IMR-90 (cell line): ENCODE results near the gene FBXW11. TPM values are rescaled to one million over a fixed set of nuclear protein-coding genes. Genes with fewer than 3 reads are reported as not detected.

Experiments
- ATAC-seq: fragments of 200-7000 bp; cut with Tn5 transposase; 2 replicates; pipeline ENCODE4 v1.9.1; 2020; ENCODE audit warnings: low read depth, mild to moderate bottlenecking, moderate library complexity
- BruUV-seq: library from RNA; stranded (reverse); fragments of 400-500 nt; replicated peaks from 2 replicates; lab custom pipeline; 2021; lab: Mats Ljungman, UMichigan
- CTCF ChIA-PET: fragments of 300-600 bp; formaldehyde crosslinking; extraction: SDS; loops from one replicate; lab custom pipeline; 2021; ENCODE audit warnings: antibody characterized with exemption; lab: Yijun Ruan, JAX
- POLR2A ChIA-PET: fragments of 300-600 bp; sonication (Branson Sonifier 250); formaldehyde crosslinking; loops from one replicate; lab custom pipeline; 2022; ENCODE audit warnings: antibody characterized with exemption; ENCODE audit not compliant: unreplicated experiment; lab: Charles Lee
- DNase-seq: peaks from one replicate; pipeline ENCODE4 v3.0.0; 2013
- H2AFZ ChIP-seq: replicated peaks from 2 replicates; pipeline ENCODE3; 2013; ENCODE audit warnings: low read length, mild to moderate bottlenecking; ENCODE audit not compliant: poor library complexity
- H2AK5ac ChIP-seq: 2 replicates; pipeline ENCODE4 v1.6.1; 2013; ENCODE audit warnings: low read depth, low read length, inconsistent platforms
- H2AK9ac ChIP-seq: replicated peaks from 2 replicates; pipeline ENCODE3; 2013; ENCODE audit warnings: mild to moderate bottlenecking, low read depth, low read length, moderate library complexity; ENCODE audit not compliant: poor library complexity
- H2BK120ac ChIP-seq: 2 replicates; pipeline ENCODE4 v1.6.1; 2013; ENCODE audit warnings: low read depth, low read length, inconsistent platforms
- H2BK15ac ChIP-seq: 3 replicates; pipeline ENCODE4 v1.6.1; 2013; ENCODE audit warnings: low read depth, low read length, inconsistent platforms
- H2BK20ac ChIP-seq: 2 replicates; pipeline ENCODE4 v1.6.1; 2013; ENCODE audit warnings: low read depth, mild to moderate bottlenecking, inconsistent platforms, low read length, moderate library complexity
- H2BK5ac ChIP-seq: 2 replicates; pipeline ENCODE4 v1.6.1; 2013; ENCODE audit warnings: mild to moderate bottlenecking, low read depth, low read length, inconsistent platforms; ENCODE audit not compliant: poor library complexity, severe bottlenecking
- H3K14ac ChIP-seq: replicated peaks from 2 replicates; pipeline ENCODE4 v1.6.1; 2013; ENCODE audit warnings: low read depth, low read length, inconsistent platforms
- H3K18ac ChIP-seq: 2 replicates; pipeline ENCODE4 v1.6.1; 2013; ENCODE audit warnings: low read depth, low read length, control low read depth
- H3K23ac ChIP-seq: 2 replicates; pipeline ENCODE4 v1.6.1; 2013; ENCODE audit warnings: low read depth, low read length, inconsistent platforms
- H3K27ac ChIP-seq: 2 replicates; pipeline ENCODE4 v1.5.1; 2013; ENCODE audit warnings: mild to moderate bottlenecking, control low read depth, low read length; ENCODE audit not compliant: insufficient read depth
- H3K27me3 ChIP-seq: 2 replicates; pipeline ENCODE4 v1.6.1; 2013; ENCODE audit warnings: low read length; ENCODE audit not compliant: control insufficient read depth, insufficient read depth
- H3K36me3 ChIP-seq: 2 replicates; pipeline ENCODE4 v1.6.1; 2013; ENCODE audit warnings: low read length, mixed read lengths; ENCODE audit not compliant: control insufficient read depth, insufficient read depth
- H3K4ac ChIP-seq: 2 replicates; pipeline ENCODE4 v1.6.1; 2013; ENCODE audit warnings: low read depth, low read length, inconsistent platforms
- H3K4me1 ChIP-seq: 2 replicates; pipeline ENCODE4 v1.6.1; 2013; ENCODE audit warnings: low read length, mixed read lengths; ENCODE audit not compliant: control insufficient read depth, insufficient read depth
- H3K4me2 ChIP-seq: 2 replicates; pipeline ENCODE4 v1.6.1; 2013; ENCODE audit warnings: low read depth, mild to moderate bottlenecking, control low read depth, low read length, moderate library complexity
- H3K4me3 ChIP-seq: 2 replicates; pipeline ENCODE4 v1.5.1; 2013; ENCODE audit warnings: low read depth, mild to moderate bottlenecking, control low read depth, low read length, moderate library complexity; ENCODE audit not compliant: insufficient read depth
- H3K56ac ChIP-seq: 2 replicates; pipeline ENCODE4 v1.6.1; 2013; ENCODE audit warnings: low read length, inconsistent platforms; ENCODE audit not compliant: insufficient read depth; ENCODE audit errors: extremely low read depth
- H3K79me1 ChIP-seq, 2 experiments: 2 replicates each; pipeline ENCODE4 v1.6.1; 2013; ENCODE audit warnings: low read length in 2 of 2, inconsistent platforms in 1 of 2, low read depth in 1 of 2
- H3K9ac ChIP-seq: 2 replicates; pipeline ENCODE4 v1.6.1; 2013; ENCODE audit warnings: low read depth, low read length, control low read depth
- H3K9me1 ChIP-seq: 2 replicates; pipeline ENCODE4 v1.6.1; 2013; ENCODE audit warnings: low read length, inconsistent platforms; ENCODE audit not compliant: insufficient read depth
- H3K9me3 ChIP-seq: 2 replicates; pipeline ENCODE4 v1.6.1; 2013; ENCODE audit warnings: low read length; ENCODE audit not compliant: control insufficient read depth, insufficient read depth
- H4K20me1 ChIP-seq: 2 replicates; pipeline ENCODE4 v1.6.1; 2013; ENCODE audit warnings: low read length, inconsistent platforms; ENCODE audit not compliant: insufficient read depth
- H4K5ac ChIP-seq: 2 replicates; pipeline ENCODE4 v1.6.1; 2013; ENCODE audit warnings: mild to moderate bottlenecking, low read depth, low read length, control low read depth
- H4K8ac ChIP-seq, 2 experiments: 2 replicates each; pipeline ENCODE4 v1.6.1; 2013; ENCODE audit warnings: low read depth in 2 of 2, low read length in 2 of 2, control low read depth in 1 of 2, inconsistent platforms in 1 of 2
- H4K91ac ChIP-seq: 2 replicates; pipeline ENCODE4 v1.6.1; 2013; ENCODE audit warnings: low read depth, low read length, inconsistent platforms; ENCODE audit not compliant: insufficient read depth
- BHLHE40 ChIP-seq: fragments of 150-350 bp; IDR thresholded peaks from 2 replicates; pipeline ENCODE4 v1.6.1; 2016; ENCODE audit warnings: mild to moderate bottlenecking, low read depth, low read length
- ELK1 ChIP-seq: fragments of 150-350 bp; IDR thresholded peaks from 2 replicates; pipeline ENCODE4 v1.6.1; 2016; ENCODE audit warnings: low read depth, mild to moderate bottlenecking, low read length, moderate library complexity, borderline replicate concordance
- MAFK ChIP-seq: IDR thresholded peaks from 2 replicates; pipeline ENCODE4 v1.6.1; 2012; ENCODE audit warnings: low read depth, low read length, improper control_type of control experiment
- NFE2L2 ChIP-seq: fragments of 150-350 bp; IDR thresholded peaks from 2 replicates; pipeline ENCODE4 v1.6.1; 2016; ENCODE audit warnings: low read depth, mild to moderate bottlenecking, low read length
- POLR2A ChIP-seq: IDR thresholded peaks from 2 replicates; pipeline ENCODE4 v1.6.1; 2012; ENCODE audit warnings: mild to moderate bottlenecking, low read depth, low read length
- RAD21 ChIP-seq: IDR thresholded peaks from 2 replicates; pipeline ENCODE4 v1.6.1; 2012; ENCODE audit warnings: low read length, improper control_type of control experiment
- RCOR1 ChIP-seq: IDR thresholded peaks from 2 replicates; pipeline ENCODE4 v1.6.1; 2012; ENCODE audit warnings: mild to moderate bottlenecking, low read length, improper control_type of control experiment; ENCODE audit not compliant: insufficient replicate concordance
- RFX5 ChIP-seq: IDR thresholded peaks from 2 replicates; pipeline ENCODE4 v1.8.0; 2012; ENCODE audit warnings: low read depth, mild to moderate bottlenecking, low read length, moderate library complexity
- WGBS, 2 experiments: methylation state at CpG; one replicate each; pipeline versions ENCODE4 v1.1.5 to v1.1.7; 2013; ENCODE audit warnings: missing lambda C conversion rate in 2 of 2; ENCODE audit not compliant: insufficient read length in 1 of 2; ENCODE audit errors: extremely low coverage in 2 of 2; 5-methylcytosine and 5-hydroxymethylcytosine counted together
- dilution Hi-C: fragments of 300-500 bp; cut with HindIII; formaldehyde crosslinking; loops from one replicate; pipeline ENCODE4 v1.14.3; 2018; ENCODE audit warnings: low sequenced_read_pairs; ENCODE audit not compliant: unreplicated experiment
- in situ Hi-C: fragments of 300-500 bp; cut with MboI; formaldehyde crosslinking; loops from 3 replicates; pipeline ENCODE4 v1.14.3; 2019; ENCODE audit warnings: low sequenced_read_pairs, inconsistent platforms, mixed read lengths
- intact Hi-C: fragments of 100-400 bp; cut with micrococcal nuclease; formaldehyde crosslinking; loops from 2 replicates; pipeline ENCODE4 v1.10.0; 2022
- polyA plus RNA-seq, 3 experiments: library from polyadenylated mRNA; depleted of rRNA; stranded (reverse); fragments of >200 nt; gene quantifications; 2 replicates each; pipeline ENCODE4 v1.2.3, GENCODE V29; 2012; ENCODE audit warnings: low replicate concordance in 1 of 3
- total RNA-seq: library from RNA; depleted of rRNA; stranded (reverse); fragments of >200 nt; gene quantifications from 2 replicates; pipeline ENCODE4 v1.2.3, GENCODE V29; 2012

FBXW11 gene
- total and polyA plus RNA-seq, 2 of the 4 experiments (the other 2 are of a cell fraction): 34.3 to 97.1 TPM

GRCh38 chr5:171989276-171989675, 17.2 kb downstream of the FBXW11 start:
- Histone ChIP-seq H2BK120ac (no peak overlapping the region), H3K79me1 (peaks cover 29 to 78% of the 10 kb centered on the region in 2 experiments), H3K9me3 (no peaks in the 10 kb centered on the region), H3K9ac (no peak overlapping the region), H4K20me1 (peaks cover 65% of the 10 kb centered on the region), H2AFZ (no peak overlapping the region), H4K5ac (no peak overlapping the region), H3K36me3 (peaks cover 1% of the 10 kb centered on the region; the same call in 1 of the 2 replicates), H3K9me1 (peaks cover 8% of the 10 kb centered on the region), H2BK20ac (no peak overlapping the region), H3K56ac (no peak overlapping the region), H3K4me1 (peaks cover 4% of the 10 kb centered on the region; the same call in 1 of the 2 replicates), H3K27ac (no peak overlapping the region), H2BK5ac (no peak overlapping the region), H4K91ac (no peak overlapping the region), H3K18ac (no peak overlapping the region), H4K8ac (no peak overlapping the region), H2AK9ac (no peak overlapping the region), H3K4me3 (no peak overlapping the region), H3K4ac (no peak overlapping the region), H3K14ac (no peak overlapping the region), H2AK5ac (no peak overlapping the region), H2BK15ac (no peak overlapping the region), H3K27me3 (no peaks in the 10 kb centered on the region), H3K4me2 (no peak overlapping the region), H3K23ac (no peak overlapping the region)
- no peak for ATAC-seq
- ChIA-PET CTCF (no interaction called here), POLR2A (no interaction called here)
- intact Hi-C loops: no loop called here
- in situ Hi-C loops: no loop called here
- peak; percentile 33 for DNase-seq
- no TSS peak for BruUV-seq
- no peak for TF ChIP-seq BHLHE40
- TF ChIP-seq ELK1: no peak
- TF ChIP-seq NFE2L2: no peak
- no peak for TF ChIP-seq RFX5
- TF ChIP-seq POLR2A: no peak
- no peak for TF ChIP-seq RCOR1
- no peak for TF ChIP-seq MAFK
- no peak for TF ChIP-seq RAD21
- dilution Hi-C loops: no loop called here
- no CpG with 5 or more reads among the region's 5 CpGs for WGBS, 2 experiments
